WTC11 (cell line): ENCODE data around the gene WNK2. TPM values are rescaled to one million over a fixed set of nuclear protein-coding genes. Genes with fewer than 3 reads are reported as not detected.

ENCODE experiments used
- AFF4 ChIP-seq: sonication (generic); formaldehyde crosslinking; IDR thresholded peaks from 2 replicates; pipeline ENCODE4 v1.8.1; 2023; ENCODE audit warnings: mild to moderate bottlenecking, missing genetic modification reagents, borderline replicate concordance
- CBFB ChIP-seq: sonication (generic); formaldehyde crosslinking; IDR thresholded peaks from 2 replicates; pipeline ENCODE4 v1.8.1; 2022; ENCODE audit warnings: mild to moderate bottlenecking, low read depth, missing genetic modification reagents
- ERG ChIP-seq: fragments of 250-450 bp; sonication (Bioruptor Pico); IDR thresholded peaks from 2 replicates; pipeline ENCODE4 v1.8.0; 2021; ENCODE audit warnings: mild to moderate bottlenecking
- JUN ChIP-seq: sonication (generic); formaldehyde crosslinking; IDR thresholded peaks from 2 replicates; pipeline ENCODE4 v1.8.0; 2023; ENCODE audit warnings: mild to moderate bottlenecking, missing genetic modification reagents
- MLX ChIP-seq: sonication (generic); formaldehyde crosslinking; IDR thresholded peaks from 2 replicates; pipeline ENCODE4 v1.8.1; 2023; ENCODE audit warnings: mild to moderate bottlenecking, missing genetic modification reagents, moderate library complexity
- NFATC4 ChIP-seq: fragments of 250-450 bp; sonication (Bioruptor Pico); IDR thresholded peaks from 2 replicates; pipeline ENCODE4 v1.9.0; 2021; ENCODE audit warnings: mild to moderate bottlenecking
- NFYB ChIP-seq: sonication (generic); formaldehyde crosslinking; conservative IDR thresholded peaks from 2 replicates; pipeline ENCODE4 v1.8.0; 2022; ENCODE audit warnings: low read depth, missing genetic modification reagents
- PRDM15 ChIP-seq: sonication (generic); formaldehyde crosslinking; IDR thresholded peaks from 2 replicates; pipeline ENCODE4 v1.8.0; 2022; ENCODE audit warnings: missing genetic modification reagents
- PREB ChIP-seq: sonication (generic); formaldehyde crosslinking; IDR thresholded peaks from 2 replicates; pipeline ENCODE4 v1.8.1; 2022; ENCODE audit warnings: mild to moderate bottlenecking, missing genetic modification reagents, moderate library complexity, borderline replicate concordance
- SOX15 ChIP-seq: fragments of 250-450 bp; sonication (Bioruptor Pico); IDR thresholded peaks from 2 replicates; pipeline ENCODE4 v1.9.0; 2021; ENCODE audit warnings: mild to moderate bottlenecking
- ZNF425 ChIP-seq: fragments of 250-450 bp; sonication (Bioruptor Pico); conservative IDR thresholded peaks from 2 replicates; pipeline ENCODE4 v1.9.0; 2021; ENCODE audit warnings: mild to moderate bottlenecking
- ZNF532 ChIP-seq: fragments of 250-450 bp; sonication (Bioruptor Pico); IDR thresholded peaks from 2 replicates; pipeline ENCODE4 v1.9.0; 2021; ENCODE audit warnings: mild to moderate bottlenecking, borderline replicate concordance
- ZNF671 ChIP-seq: fragments of 250-450 bp; sonication (Bioruptor Pico); IDR thresholded peaks from 2 replicates; pipeline ENCODE4 v1.8.0; 2021; ENCODE audit warnings: mild to moderate bottlenecking
- ZSCAN18 ChIP-seq: fragments of 250-450 bp; sonication (Bioruptor Pico); IDR thresholded peaks from 2 replicates; pipeline ENCODE4 v2.1.2; 2022; ENCODE audit warnings: mild to moderate bottlenecking, moderate library complexity
- total RNA-seq: library from RNA; stranded (reverse); gene quantifications from 3 replicates; pipeline ENCODE4 v1.2.3, GENCODE V29; 2021

WNK2 gene
- total RNA-seq, 1 experiment from 2014 or later: 120 TPM

GRCh38 chr9:93365427-93366118 is 181.6 kb downstream of the WNK2 start (continued):
- TF ChIP-seq ERG (no peak), NFYB (CRISPR knock-in tag) (no peak), PRDM15 (CRISPR knock-in tag) (peak; percentile 52; the same call in 1 of the 2 replicates), CBFB (0 out of 2 replicates have a peak, but pooled peaks have one; percentile 83), AFF4 (CRISPR knock-in tag) (0 out of 2 replicates have a peak, but pooled peaks have one; percentile 30), JUN (CRISPR knock-in tag) (no peak), PREB (no peak), SOX15 (no peak), ZSCAN18 (no peak), ZNF425 (0 out of 2 replicates have a peak, but pooled peaks have one; percentile 62), ZNF532 (CRISPR knock-in tag) (no peak), NFATC4 (CRISPR knock-in tag) (0 out of 2 replicates have a peak, but pooled peaks have one; percentile 7), ZNF671 (CRISPR knock-in tag) (no peak; the same call in 1 of the 2 replicates), MLX (CRISPR knock-in tag) (no peak)
